Nephron (organoid): Measurements from ENCODE around the gene MDM4.
"Not testable (repeated sequence)": the region's sequence is repeated elsewhere in the genome, so short reads cannot be mapped to it uniquely, and the experiment has no call there.

Source experiments
- H3K27ac Mint-ChIP-seq, 3 experiments: 2 replicates each; pipeline ENCODE4 v1.8.0; 2020; ENCODE audit warnings: mixed read lengths in 3 of 3, mild to moderate bottlenecking in 2 of 3, moderate library complexity in 1 of 3
- H3K27me3 Mint-ChIP-seq: 2 replicates; pipeline ENCODE4 v1.8.0; 2021; ENCODE audit warnings: low read depth, mild to moderate bottlenecking, moderate library complexity, mixed read lengths
- H3K36me3 Mint-ChIP-seq: 2 replicates; pipeline ENCODE4 v1.8.0; 2020; ENCODE audit warnings: low read depth, mixed read lengths
- H3K4me1 Mint-ChIP-seq: 2 replicates; pipeline ENCODE4 v1.8.0; 2020; ENCODE audit warnings: mixed read lengths
- H3K4me3 Mint-ChIP-seq, 3 experiments: 2 replicates each; pipeline ENCODE4 v1.8.0; 2020; ENCODE audit warnings: mild to moderate bottlenecking in 3 of 3, mixed read lengths in 3 of 3, moderate library complexity in 2 of 3
- H3K9me3 Mint-ChIP-seq: 2 replicates; pipeline ENCODE4 v1.8.0; 2020; ENCODE audit warnings: mixed read lengths
- TF ChIP-seq, protein P1 (sequence below), 3 experiments: fragments of 200-600 bp; sonication (generic); IDR thresholded peaks; one replicate each; pipeline ENCODE4 v1.5.0; 2021; ENCODE audit warnings: antibody characterized with exemption in 3 of 3; ENCODE audit not compliant: unreplicated experiment in 3 of 3

Gene MDM4

DNA sequence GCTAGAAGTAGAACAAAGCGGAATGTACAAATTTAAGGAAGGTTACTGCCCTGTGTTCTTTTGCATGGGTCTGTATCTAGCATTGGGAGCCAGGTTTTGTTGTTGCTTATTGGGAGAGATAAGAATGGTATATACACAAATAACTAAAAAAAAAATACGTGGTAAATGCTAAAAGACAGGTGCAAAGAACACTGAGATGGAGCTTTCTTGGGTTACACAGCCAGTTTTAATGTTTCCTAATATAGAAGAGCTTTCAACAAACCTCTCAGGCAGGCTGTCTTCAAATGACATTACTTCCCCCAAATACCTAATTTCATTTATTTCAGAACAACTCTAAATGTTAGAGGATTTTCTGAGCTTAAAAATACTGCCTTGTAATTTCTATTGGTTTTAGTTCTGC, 1.4 kb upstream of the MDM4 start:
- Mint-ChIP-seq H3K36me3 (peaks cover 16% of the 10 kb centered on the region), H3K27ac (peak overlapping the region; percentile 47 to 59 (median 56)), H3K4me3 (peak overlapping the region; percentile 49 to 63 (median 53)), H3K4me1 (peaks cover 16% of the 10 kb centered on the region), H3K9me3 (no peaks in the 10 kb centered on the region), H3K27me3 (no peaks in the 10 kb centered on the region)
- TF ChIP-seq, protein P1, sequence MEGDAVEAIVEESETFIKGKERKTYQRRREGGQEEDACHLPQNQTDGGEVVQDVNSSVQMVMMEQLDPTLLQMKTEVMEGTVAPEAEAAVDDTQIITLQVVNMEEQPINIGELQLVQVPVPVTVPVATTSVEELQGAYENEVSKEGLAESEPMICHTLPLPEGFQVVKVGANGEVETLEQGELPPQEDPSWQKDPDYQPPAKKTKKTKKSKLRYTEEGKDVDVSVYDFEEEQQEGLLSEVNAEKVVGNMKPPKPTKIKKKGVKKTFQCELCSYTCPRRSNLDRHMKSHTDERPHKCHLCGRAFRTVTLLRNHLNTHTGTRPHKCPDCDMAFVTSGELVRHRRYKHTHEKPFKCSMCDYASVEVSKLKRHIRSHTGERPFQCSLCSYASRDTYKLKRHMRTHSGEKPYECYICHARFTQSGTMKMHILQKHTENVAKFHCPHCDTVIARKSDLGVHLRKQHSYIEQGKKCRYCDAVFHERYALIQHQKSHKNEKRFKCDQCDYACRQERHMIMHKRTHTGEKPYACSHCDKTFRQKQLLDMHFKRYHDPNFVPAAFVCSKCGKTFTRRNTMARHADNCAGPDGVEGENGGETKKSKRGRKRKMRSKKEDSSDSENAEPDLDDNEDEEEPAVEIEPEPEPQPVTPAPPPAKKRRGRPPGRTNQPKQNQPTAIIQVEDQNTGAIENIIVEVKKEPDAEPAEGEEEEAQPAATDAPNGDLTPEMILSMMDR (IDR thresholded peaks at IDR 0.05; ENCODE audit: unreplicated experiment in 3 of 3) = no peak

DNA sequence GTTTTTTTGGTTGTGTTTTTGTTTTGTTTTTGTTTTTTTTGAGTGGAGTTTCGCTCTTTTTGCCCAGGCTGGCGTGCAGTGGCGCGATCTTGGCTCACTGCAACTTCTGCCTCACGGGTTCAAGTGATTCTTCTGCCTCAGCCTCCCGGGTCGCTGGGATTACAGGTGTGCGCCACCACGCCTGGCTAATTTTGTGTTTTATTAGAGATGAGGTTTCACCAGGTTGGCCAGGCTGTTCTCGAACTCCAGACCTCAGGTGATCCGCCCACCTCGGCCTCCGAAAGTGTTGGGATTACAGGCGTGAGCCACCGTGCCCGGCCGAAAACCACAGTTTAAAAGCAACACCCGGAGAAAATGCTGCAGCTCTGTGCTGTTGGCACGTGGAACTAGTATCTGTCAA, 1.2 kb downstream of the MDM4 start:
- not testable (repeated sequence) for H3K27me3 Mint-ChIP-seq, H3K4me3 Mint-ChIP-seq, H3K9me3 Mint-ChIP-seq
- Mint-ChIP-seq H3K27ac (peak overlapping the region; percentile 23 to 57 (median 48)), H3K4me1 (peaks cover 26% of the 10 kb centered on the region), H3K36me3 (peaks cover 32% of the 10 kb centered on the region)

DNA sequence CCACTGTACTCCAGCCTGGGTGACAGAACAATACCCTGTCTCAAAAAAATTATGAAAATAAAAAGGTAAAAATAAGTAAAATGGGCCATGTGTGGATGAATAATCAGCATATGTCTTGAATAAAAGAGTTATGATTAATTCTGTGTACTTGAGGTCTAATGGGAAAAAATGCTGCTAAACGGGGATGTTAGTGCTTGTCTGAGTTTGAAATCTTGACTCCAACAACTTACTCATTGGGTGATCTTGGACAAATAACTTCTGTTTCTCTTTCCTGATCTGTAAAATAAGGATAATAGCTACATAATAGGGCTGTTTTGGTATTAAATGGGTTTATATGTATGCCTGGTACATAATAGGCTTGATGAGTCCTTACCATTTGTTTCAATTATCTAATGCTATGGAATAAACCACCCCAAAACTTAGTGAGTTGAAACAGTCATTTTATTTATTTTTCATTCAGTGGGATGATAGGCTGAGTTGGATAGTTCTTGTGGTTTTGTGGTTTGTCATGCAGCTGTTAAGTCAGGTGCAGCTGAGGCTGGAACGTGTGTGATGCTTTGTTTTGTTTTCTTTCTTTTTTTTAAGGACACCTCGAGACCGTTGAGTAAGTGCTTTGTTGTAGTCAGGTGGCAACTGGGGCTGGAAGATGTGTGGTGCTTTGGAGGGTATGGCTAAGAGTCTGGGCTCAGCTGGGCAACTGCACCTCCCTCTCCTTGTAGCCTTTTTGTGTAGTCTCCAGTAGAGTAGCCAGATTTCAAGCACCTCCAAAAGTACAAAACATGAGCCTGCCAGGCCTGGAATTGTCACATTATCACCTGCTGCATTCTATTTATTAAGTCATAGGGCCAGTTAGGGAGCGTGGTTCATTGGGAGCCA, 4.9 kb downstream of the MDM4 start:
- Mint-ChIP-seq H3K27me3 (no peaks in the 10 kb centered on the region), H3K4me3 (peak overlapping the region in 1 of 3 experiments; percentile 42), H3K9me3 (no peaks in the 10 kb centered on the region), H3K36me3 (peaks cover 57% of the 10 kb centered on the region), H3K4me1 (peaks cover 25% of the 10 kb centered on the region), H3K27ac (peak overlapping the region; percentile 1 to 31 (median 8))
- TF ChIP-seq, protein P1 (IDR thresholded peaks at IDR 0.05; ENCODE audit: unreplicated experiment in 3 of 3) = no peak

DNA sequence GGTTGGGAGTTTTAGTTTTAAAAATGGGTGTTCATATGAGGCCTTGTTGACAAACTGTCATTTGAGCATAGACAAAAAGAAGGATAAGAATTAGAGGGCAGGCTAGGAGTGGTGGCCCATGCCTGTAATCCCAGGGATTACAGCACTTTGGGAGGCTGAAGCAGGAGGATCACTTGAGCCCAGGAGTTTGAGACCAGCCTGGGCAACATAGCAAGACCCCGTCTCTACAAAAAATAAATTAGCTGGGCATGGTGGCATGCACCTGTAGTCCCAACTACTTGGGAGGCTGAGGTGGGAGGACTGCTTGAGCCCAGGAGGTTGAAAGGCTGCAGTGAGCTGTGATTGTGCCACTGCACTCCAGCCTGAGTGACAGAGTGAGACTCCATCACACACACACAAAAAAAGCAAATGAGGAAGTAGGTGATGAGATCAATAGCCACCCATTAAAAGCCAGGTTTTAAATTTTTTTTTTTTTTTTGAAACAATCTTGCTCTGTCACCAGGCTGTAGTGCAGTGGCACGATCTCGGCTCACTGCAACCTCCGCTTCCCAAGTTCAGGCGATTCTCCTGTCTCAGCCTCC, 5.8 kb downstream of the MDM4 start:
- not testable (repeated sequence) for H3K27me3 Mint-ChIP-seq, H3K4me3 Mint-ChIP-seq, H3K9me3 Mint-ChIP-seq
- peaks cover 63% of the 10 kb centered on the region for H3K36me3 Mint-ChIP-seq
- H3K27ac Mint-ChIP-seq = peak overlapping the region in 1 of 3 experiments; percentile 35
- peaks cover 25% of the 10 kb centered on the region for H3K4me1 Mint-ChIP-seq

DNA sequence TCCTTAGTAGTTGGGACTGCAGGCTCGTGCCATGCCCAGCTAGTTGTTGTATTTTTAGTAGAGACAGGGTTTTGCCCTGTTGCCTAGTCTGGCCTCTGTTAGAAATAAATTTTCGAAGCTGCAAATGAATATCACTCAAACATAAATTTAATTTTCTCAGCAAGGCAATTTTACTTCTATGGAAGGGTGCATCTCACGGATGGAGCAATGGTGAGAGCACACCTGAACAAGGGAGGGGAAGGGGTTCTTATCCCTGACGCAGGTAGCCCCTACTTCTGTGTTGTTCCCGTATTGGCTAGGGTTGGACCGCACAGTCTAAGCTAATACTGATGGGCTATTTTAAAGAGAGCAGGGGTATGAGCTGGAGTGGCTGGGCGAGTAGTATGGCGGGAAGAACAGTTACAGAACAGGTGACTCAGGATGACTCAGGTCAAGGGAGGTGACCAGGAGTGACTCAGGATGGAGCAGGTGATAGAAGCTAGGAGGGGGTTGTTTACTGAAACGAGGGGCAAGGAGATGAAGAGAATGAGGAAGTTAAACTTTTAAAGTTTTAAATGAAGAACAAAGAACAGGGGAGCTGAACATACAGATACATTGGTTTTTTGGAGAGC, 7.5 kb downstream of the MDM4 start:
- Mint-ChIP-seq H3K4me1 (peaks cover 15% of the 10 kb centered on the region), H3K27ac (peak overlapping the region in 1 of 3 experiments; percentile 25), H3K9me3 (no peaks in the 10 kb centered on the region), H3K27me3 (no peaks in the 10 kb centered on the region), H3K4me3 (no peak overlapping the region), H3K36me3 (peaks cover 71% of the 10 kb centered on the region)
- TF ChIP-seq, protein P1 (IDR thresholded peaks at IDR 0.05; ENCODE audit: unreplicated experiment in 3 of 3) = no peak

DNA sequence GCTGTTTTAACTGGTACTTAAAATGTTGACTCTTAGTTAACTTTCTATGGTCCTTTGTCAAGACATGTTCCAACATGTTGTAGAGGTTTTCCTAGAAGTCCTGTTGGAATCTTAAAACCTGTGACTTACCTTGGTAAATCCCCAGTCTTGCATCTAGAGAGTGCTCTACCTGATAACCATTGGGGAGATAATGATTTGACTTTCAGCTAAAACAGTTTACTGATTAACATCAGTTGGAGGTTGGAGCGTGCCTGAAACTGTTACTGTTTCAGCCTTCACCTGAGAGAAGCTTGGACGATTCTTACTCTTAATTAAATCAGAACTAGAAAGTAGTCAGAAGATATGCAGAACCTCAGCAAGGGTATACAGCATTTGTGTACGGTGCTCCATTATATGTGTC, 8.8 kb downstream of the MDM4 start:
- H3K4me1 Mint-ChIP-seq = peaks cover 15% of the 10 kb centered on the region
- H3K4me3 Mint-ChIP-seq = no peak overlapping the region
- peaks cover 64% of the 10 kb centered on the region for H3K36me3 Mint-ChIP-seq
- no peaks in the 10 kb centered on the region for H3K9me3 Mint-ChIP-seq
- TF ChIP-seq, protein P1 (IDR thresholded peaks at IDR 0.05; ENCODE audit: unreplicated experiment in 3 of 3) = no peak
- peak overlapping the region in 2 of 3 experiments; percentile 66 for H3K27ac Mint-ChIP-seq
- no peaks in the 10 kb centered on the region for H3K27me3 Mint-ChIP-seq
